ENCODE measurements around the gene DUSP10. TPM values are rescaled to one million over a fixed set of nuclear protein-coding genes. Genes with fewer than 3 reads are reported as not detected.

DUSP10 gene
- total RNA-seq, 2 experiments from 2014 or later = 2.6 to 4.4 TPM

GRCh38 chr1:221664253-221664652 lies 77.6 kb downstream of the DUSP10 start:
- H3K4me3 ChIP-seq (ENCODE audit: low read depth, low read length, poor library complexity, severe bottlenecking) = no peak overlapping the region
- no peaks in the 10 kb centered on the region for H3K9me2 ChIP-seq (ENCODE audit: insufficient read depth, low read length)
- ChIA-PET CTCF (ENCODE audit: unreplicated experiment) (no interaction called here), POLR2A (no interaction called here)
- TF ChIP-seq EZH2phosphoT487 (IDR thresholded peaks at IDR 0.05; ENCODE audit: borderline replicate concordance, low read depth, low read length) = no peak
- TF ChIP-seq, protein P1, sequence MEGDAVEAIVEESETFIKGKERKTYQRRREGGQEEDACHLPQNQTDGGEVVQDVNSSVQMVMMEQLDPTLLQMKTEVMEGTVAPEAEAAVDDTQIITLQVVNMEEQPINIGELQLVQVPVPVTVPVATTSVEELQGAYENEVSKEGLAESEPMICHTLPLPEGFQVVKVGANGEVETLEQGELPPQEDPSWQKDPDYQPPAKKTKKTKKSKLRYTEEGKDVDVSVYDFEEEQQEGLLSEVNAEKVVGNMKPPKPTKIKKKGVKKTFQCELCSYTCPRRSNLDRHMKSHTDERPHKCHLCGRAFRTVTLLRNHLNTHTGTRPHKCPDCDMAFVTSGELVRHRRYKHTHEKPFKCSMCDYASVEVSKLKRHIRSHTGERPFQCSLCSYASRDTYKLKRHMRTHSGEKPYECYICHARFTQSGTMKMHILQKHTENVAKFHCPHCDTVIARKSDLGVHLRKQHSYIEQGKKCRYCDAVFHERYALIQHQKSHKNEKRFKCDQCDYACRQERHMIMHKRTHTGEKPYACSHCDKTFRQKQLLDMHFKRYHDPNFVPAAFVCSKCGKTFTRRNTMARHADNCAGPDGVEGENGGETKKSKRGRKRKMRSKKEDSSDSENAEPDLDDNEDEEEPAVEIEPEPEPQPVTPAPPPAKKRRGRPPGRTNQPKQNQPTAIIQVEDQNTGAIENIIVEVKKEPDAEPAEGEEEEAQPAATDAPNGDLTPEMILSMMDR (conservative IDR thresholded peaks at IDR 0.05; ENCODE audit: low read length) = no peak
- DNase-seq (ENCODE audit: low spot score) = no peak
- H3K27ac ChIP-seq (ENCODE audit: low read depth, low read length, poor library complexity, severe bottlenecking) = no peak overlapping the region
- no peaks in the 10 kb centered on the region for H3K4me1 ChIP-seq (ENCODE audit: insufficient read depth, low read length, poor library complexity, severe bottlenecking)
- H3K4me2 ChIP-seq (ENCODE audit: low read length) = no peak overlapping the region
- no TSS peak for BruUV-seq (replicated peaks)
- H3K36me3 ChIP-seq (ENCODE audit: insufficient read depth, low read length) = no peaks in the 10 kb centered on the region
- no peaks in the 10 kb centered on the region for H3K9me3 ChIP-seq (ENCODE audit: low read length)
- H4K20me1 ChIP-seq (ENCODE audit: insufficient read depth, low read length) = no peaks in the 10 kb centered on the region
- H3K79me2 ChIP-seq (ENCODE audit: insufficient read depth, low read depth, low read length) = no peaks in the 10 kb centered on the region
- H2AFZ ChIP-seq (ENCODE audit: low read length) = no peak overlapping the region
- intact Hi-C loops (cut with micrococcal nuclease; ENCODE audit: unreplicated experiment) = no loop called here

GRCh38 chr1:221663321-221663720 lies 78.6 kb downstream of the DUSP10 start:
- TF ChIP-seq, protein P1 (conservative IDR thresholded peaks at IDR 0.05; ENCODE audit: low read length) = no peak
- TF ChIP-seq EZH2phosphoT487 (IDR thresholded peaks at IDR 0.05; ENCODE audit: borderline replicate concordance, low read depth, low read length) = no peak
- intact Hi-C loops (cut with micrococcal nuclease; ENCODE audit: unreplicated experiment) = no loop called here
- Histone ChIP-seq H3K4me3 (ENCODE audit: low read depth, low read length, poor library complexity, severe bottlenecking) (no peak overlapping the region), H3K36me3 (ENCODE audit: insufficient read depth, low read length) (no peaks in the 10 kb centered on the region), H3K9me2 (ENCODE audit: insufficient read depth, low read length) (no peaks in the 10 kb centered on the region), H3K27ac (ENCODE audit: low read depth, low read length, poor library complexity, severe bottlenecking) (no peak overlapping the region), H3K9me3 (ENCODE audit: low read length) (no peaks in the 10 kb centered on the region), H4K20me1 (ENCODE audit: insufficient read depth, low read length) (no peaks in the 10 kb centered on the region), H3K79me2 (ENCODE audit: insufficient read depth, low read depth, low read length) (no peaks in the 10 kb centered on the region), H2AFZ (ENCODE audit: low read length) (no peak overlapping the region), H3K4me2 (ENCODE audit: low read length) (no peak overlapping the region), H3K4me1 (ENCODE audit: insufficient read depth, low read length, poor library complexity, severe bottlenecking) (no peaks in the 10 kb centered on the region)
- no TSS peak for BruUV-seq (replicated peaks)
- DNase-seq (ENCODE audit: low spot score) = no peak
- POLR2A ChIA-PET = interaction anchor here (1.0 kb wide), 1 partner anchor 10 kb away, joined by 4 read pairs; no protein-coding TSS in a partner anchor
- CTCF ChIA-PET (ENCODE audit: unreplicated experiment) = no interaction called here

- CTCF ChIA-PET (ENCODE audit: unreplicated experiment) = no interaction called here
Observed at GRCh38 chr1:221655766-221656305, 86.1 kb downstream of the DUSP10 start.

More at GRCh38 chr1:221655766-221656305, 86.1 kb downstream of the DUSP10 start:
- Histone ChIP-seq H4K20me1 (ENCODE audit: insufficient read depth, low read length) (no peaks in the 10 kb centered on the region), H3K4me3 (ENCODE audit: low read depth, low read length, poor library complexity, severe bottlenecking) (no peak overlapping the region), H3K9me2 (ENCODE audit: insufficient read depth, low read length) (no peaks in the 10 kb centered on the region), H3K4me1 (ENCODE audit: insufficient read depth, low read length, poor library complexity, severe bottlenecking) (no peaks in the 10 kb centered on the region), H2AFZ (ENCODE audit: low read length) (no peak overlapping the region), H3K36me3 (ENCODE audit: insufficient read depth, low read length) (no peaks in the 10 kb centered on the region), H3K79me2 (ENCODE audit: insufficient read depth, low read depth, low read length) (no peaks in the 10 kb centered on the region), H3K27ac (ENCODE audit: low read depth, low read length, poor library complexity, severe bottlenecking) (no peak overlapping the region), H3K4me2 (ENCODE audit: low read length) (no peak overlapping the region), H3K9me3 (ENCODE audit: low read length) (no peaks in the 10 kb centered on the region)
- POLR2A ChIA-PET = no interaction called here
- TF ChIP-seq EZH2phosphoT487 (IDR thresholded peaks at IDR 0.05; ENCODE audit: borderline replicate concordance, low read depth, low read length) = no peak
- TF ChIP-seq, protein P1 (conservative IDR thresholded peaks at IDR 0.05; ENCODE audit: low read length) = no peak
- DNase-seq (ENCODE audit: low spot score) = no peak
- intact Hi-C loops (cut with micrococcal nuclease; ENCODE audit: unreplicated experiment) = no loop called here
- BruUV-seq (replicated peaks) = no TSS peak

Data from OCI-LY7 (cell line).